HCT116 (cell line): ENCODE data around the gene PAEP. TPM values are rescaled to one million over a fixed set of nuclear protein-coding genes. Genes with fewer than 3 reads are reported as not detected.

Experiments used
- ATAC-seq: fragments of 200-7000 bp; cut with Tn5 transposase; 2 replicates; pipeline ENCODE4 v1.9.1; 2020; ENCODE audit warnings: mild to moderate bottlenecking, moderate library complexity
- BruUV-seq: library from RNA; stranded (reverse); fragments of 400-500 nt; replicated peaks from 2 replicates; lab custom pipeline; 2021; lab: Mats Ljungman, UMichigan
- CTCF ChIA-PET: fragments of 300-600 bp; sonication (Branson Sonifier 250); formaldehyde crosslinking; loops from one replicate; lab custom pipeline; 2021; ENCODE audit warnings: antibody characterized with exemption; lab: Charles Lee
- POLR2A ChIA-PET: fragments of 300-600, 350-600 bp; sonication (Branson Sonifier 250); formaldehyde crosslinking; loops from one replicate; lab custom pipeline; 2021; ENCODE audit warnings: antibody characterized with exemption; lab: Charles Lee
- RAD21 ChIA-PET, 2 experiments: fragments of 300-600 bp; sonication (Branson Sonifier 250); formaldehyde crosslinking; loops; one replicate each; lab custom pipeline; 2023; ENCODE audit warnings: low total read pairs in 2 of 2; ENCODE audit not compliant: uncharacterized antibody in 2 of 2, unreplicated experiment in 2 of 2, low non-redundant PET in 1 of 2; lab: Charles Lee
- DNase-seq: peaks from one replicate; pipeline ENCODE4 v3.0.0-alpha.2; 2010; ENCODE audit warnings: low read depth, low spot score
- H2AFZ ChIP-seq: fragments of 200-600 bp; shearing (Covaris generic), sonication (generic); 2 replicates; pipeline ENCODE4 v1.6.1; 2017; ENCODE audit warnings: low read depth, mixed run types, mixed read lengths, antibody characterized with exemption, low read length; ENCODE audit not compliant: poor library complexity, severe bottlenecking
- H3K27ac ChIP-seq: 2 replicates; pipeline ENCODE4 v1.5.1; 2012; ENCODE audit warnings: low read depth, low read length
- H3K27me3 ChIP-seq: fragments of 200-600 bp; sonication (generic); 2 replicates; pipeline ENCODE4 v1.6.1; 2016; ENCODE audit warnings: mixed run types, low read length, mixed read lengths; ENCODE audit not compliant: insufficient read depth
- H3K36me3 ChIP-seq, 2 experiments: fragments of 200-500 bp in 1 of 2; fragments of 200-600 bp in 1 of 2; sonication (Bioruptor generic) in 1 of 2; sonication (generic) in 1 of 2; 2 replicates each; pipeline versions ENCODE4 v1.5.1 to v1.6.1; 2014 to 2016; ENCODE audit warnings: low read length in 2 of 2, inconsistent platforms in 1 of 2, mixed read lengths in 1 of 2, mixed run types in 1 of 2; ENCODE audit not compliant: insufficient read depth in 2 of 2, control insufficient read depth in 1 of 2
- H3K4me1 ChIP-seq, 2 experiments: fragments of 200-600 bp in 1 of 2; sonication (generic) in 1 of 2; 2 replicates each; pipeline versions ENCODE4 v1.5.1 to v1.6.1; 2012 to 2017; ENCODE audit warnings: low read length in 2 of 2, inconsistent platforms in 1 of 2, mild to moderate bottlenecking in 1 of 2, mixed read lengths in 1 of 2, mixed run types in 1 of 2, moderate library complexity in 1 of 2; ENCODE audit not compliant: insufficient read depth in 2 of 2, control insufficient read depth in 1 of 2
- H3K4me2 ChIP-seq: fragments of 200-600 bp; sonication (generic); 2 replicates; pipeline ENCODE4 v1.6.1; 2017; ENCODE audit warnings: mixed run types, low read length, mixed read lengths
- H3K4me3 ChIP-seq, 2 experiments: fragments of 200-600 bp in 1 of 2; sonication (generic) in 1 of 2; replicated peaks in 1 of 2; 2 replicates each; pipeline ENCODE4 v1.5.1; 2011 to 2016; ENCODE audit warnings: low read length in 2 of 2, control low read depth in 1 of 2, low read depth in 1 of 2, mild to moderate bottlenecking in 1 of 2, mixed read lengths in 1 of 2, mixed run types in 1 of 2
- H3K79me2 ChIP-seq: fragments of 200-600 bp; sonication (generic); 2 replicates; pipeline ENCODE4 v1.6.1; 2017; ENCODE audit warnings: mild to moderate bottlenecking, mixed run types, low read length, moderate library complexity, mixed read lengths; ENCODE audit not compliant: insufficient read depth
- H3K9ac ChIP-seq: fragments of 200-600 bp; sonication (generic); 2 replicates; pipeline ENCODE4 v1.6.1; 2016; ENCODE audit warnings: low read length, mixed read lengths
- H3K9me2 ChIP-seq: fragments of 200-600 bp; sonication (generic), shearing (Covaris generic); 2 replicates; pipeline ENCODE4 v1.6.1; 2017; ENCODE audit warnings: mixed run types, mild to moderate bottlenecking, moderate library complexity; ENCODE audit not compliant: insufficient read depth
- H3K9me3 ChIP-seq, 2 experiments: fragments of 200-500 bp in 1 of 2; fragments of 200-600 bp in 1 of 2; sonication (Bioruptor generic) in 1 of 2; sonication (generic) in 1 of 2; 2 replicates each; pipeline ENCODE4 v1.6.1; 2014 to 2017; ENCODE audit warnings: low read length in 2 of 2, mixed read lengths in 2 of 2, inconsistent platforms in 1 of 2, low read depth in 1 of 2, mild to moderate bottlenecking in 1 of 2, mixed run types in 1 of 2, moderate library complexity in 1 of 2; ENCODE audit not compliant: control insufficient read depth in 1 of 2, insufficient read depth in 1 of 2
- H4K20me1 ChIP-seq: fragments of 200-600 bp; sonication (generic), shearing (Covaris generic); 2 replicates; pipeline ENCODE4 v1.6.1; 2017; ENCODE audit warnings: mixed run types, mild to moderate bottlenecking, moderate library complexity; ENCODE audit not compliant: insufficient read depth
- CEBPB ChIP-seq: IDR thresholded peaks from 2 replicates; pipeline ENCODE4 v1.6.1; 2012; ENCODE audit warnings: low read depth
- CTCF ChIP-seq, 3 experiments: fragments of 200-600 bp in 1 of 3; sonication (generic) in 1 of 3; IDR thresholded peaks in 2 of 3; conservative IDR thresholded peaks in 1 of 3; 2 replicates each; pipeline ENCODE4 v1.5.1; 2012 to 2017; ENCODE audit warnings: low read depth in 2 of 3, low read length in 2 of 3, antibody characterized with exemption in 1 of 3, borderline replicate concordance in 1 of 3, control low read depth in 1 of 3, mild to moderate bottlenecking in 1 of 3, mixed read lengths in 1 of 3, mixed run types in 1 of 3, moderate library complexity in 1 of 3; ENCODE audit not compliant: insufficient read depth in 1 of 3
- ELF1 ChIP-seq: IDR thresholded peaks from 2 replicates; pipeline ENCODE4 v1.6.1; 2012; ENCODE audit warnings: low read depth, borderline replicate concordance
- FOSL1 ChIP-seq: IDR thresholded peaks from 2 replicates; pipeline ENCODE4 v1.6.1; 2012; ENCODE audit warnings: low read depth
- POLR2A ChIP-seq: IDR thresholded peaks from 2 replicates; pipeline ENCODE4 v1.7.0; 2011; ENCODE audit warnings: borderline replicate concordance; ENCODE audit not compliant: insufficient read depth, insufficient read length; ENCODE audit errors: extremely low read depth
- POLR2AphosphoS5 ChIP-seq: IDR thresholded peaks from 2 replicates; pipeline ENCODE4 v1.6.1; 2011; ENCODE audit warnings: mild to moderate bottlenecking, low read depth, low read length, moderate library complexity
- REST ChIP-seq: IDR thresholded peaks from 2 replicates; pipeline ENCODE4 v1.6.1; 2012; ENCODE audit warnings: low read depth
- SP1 ChIP-seq: IDR thresholded peaks from 2 replicates; pipeline ENCODE4 v1.6.1; 2012; ENCODE audit warnings: low read depth
- YY1 ChIP-seq: IDR thresholded peaks from 2 replicates; pipeline ENCODE4 v1.6.1; 2011; ENCODE audit warnings: low read length, low read depth, moderate library complexity, mild to moderate bottlenecking; ENCODE audit not compliant: insufficient replicate concordance; ENCODE audit errors: extremely low read depth
- ZBTB33 ChIP-seq: IDR thresholded peaks from 2 replicates; pipeline ENCODE4 v1.6.1; 2011; ENCODE audit warnings: mild to moderate bottlenecking, low read length, moderate library complexity; ENCODE audit not compliant: insufficient replicate concordance; ENCODE audit errors: extremely low read depth
- ZFX ChIP-seq: fragments of 450-650 bp; IDR thresholded peaks from 2 replicates; pipeline ENCODE4 v1.6.1; 2017
- intact Hi-C: fragments of 100-400 bp; cut with micrococcal nuclease; formaldehyde crosslinking; loops from 2 replicates; pipeline ENCODE4 v1.10.0; 2022
- total RNA-seq: library from RNA; stranded (reverse); gene quantifications from one replicate; pipeline ENCODE4 v1.2.1, GENCODE V29; 2021; ENCODE audit not compliant: unreplicated experiment
- TF ChIP-seq, protein P1 (sequence below): IDR thresholded peaks from 2 replicates; pipeline ENCODE4 v1.6.1; 2012

Gene PAEP
- total RNA-seq, 1 experiment from 2014 or later: not detected

DNA sequence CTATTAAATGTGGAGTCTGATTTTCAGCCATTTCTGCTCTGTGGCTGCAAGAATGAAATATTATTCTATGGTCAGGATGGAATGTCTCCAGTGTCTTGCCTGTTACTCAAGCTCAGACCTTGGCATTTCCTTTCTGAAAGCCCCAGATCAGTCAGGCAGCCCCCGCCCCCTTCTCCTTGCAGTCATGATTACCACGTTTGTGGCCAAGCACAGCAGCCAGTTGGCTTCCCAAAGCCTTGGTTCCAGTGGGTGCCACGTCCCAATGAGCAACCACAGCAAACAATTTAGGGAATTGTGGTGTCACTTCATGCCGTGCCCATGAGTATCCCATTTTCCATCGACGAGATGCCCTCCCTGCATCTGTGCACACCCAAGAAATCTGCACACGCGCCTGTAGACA lies 25.3 kb upstream of the PAEP start:
- Histone ChIP-seq H3K27me3 (peaks cover 18% of the 10 kb centered on the region; the same call in 1 of the 2 replicates), H3K79me2 (no peaks in the 10 kb centered on the region), H3K4me1 (no peaks in the 10 kb centered on the region), H3K9ac (no peak overlapping the region), H3K4me2 (no peak overlapping the region), H3K9me2 (no peaks in the 10 kb centered on the region)
- no peak for DNase-seq
- ChIA-PET CTCF (no interaction called here), POLR2A (no interaction called here)
- BruUV-seq: no TSS peak
- TF ChIP-seq POLR2AphosphoS5 (no peak), SP1 (no peak), FOSL1 (no peak), ZFX (no peak), CEBPB (no peak), ZBTB33 (no peak), CTCF (IDR thresholded peaks at IDR 0.05 in 2 of 3, conservative IDR thresholded peaks at IDR 0.05 in 1 of 3; ENCODE audit: borderline replicate concordance in 1 of 3, insufficient read depth in 1 of 3, low read depth in 2 of 3, low read length in 2 of 3) (no peak), POLR2A (no peak), REST (no peak), YY1 (no peak), ELF1 (no peak)
- TF ChIP-seq, protein P1, sequence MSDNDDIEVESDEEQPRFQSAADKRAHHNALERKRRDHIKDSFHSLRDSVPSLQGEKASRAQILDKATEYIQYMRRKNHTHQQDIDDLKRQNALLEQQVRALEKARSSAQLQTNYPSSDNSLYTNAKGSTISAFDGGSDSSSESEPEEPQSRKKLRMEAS: no peak
- TF ChIP-seq, all 23 proteins: peak for 0
- RAD21 ChIA-PET: no interaction called here
- intact Hi-C loops: no loop called here
- Histone ChIP-seq H3K27ac (no peak overlapping the region), H3K4me3 (no peak overlapping the region), H3K36me3 (no peaks in the 10 kb centered on the region), H3K9me3 (no peaks in the 10 kb centered on the region), H4K20me1 (no peaks in the 10 kb centered on the region), H2AFZ (no peak overlapping the region)
- no peak for ATAC-seq
